HEK293 (cell line): ENCODE data around the gene HSD3B2.
A peak's percentile ranks its signal among the peaks of the same experiment; 100 is the strongest.

Source experiments
- CTCF ChIA-PET: fragments of 350-600 bp; formaldehyde crosslinking; extraction: SDS; loops from one replicate; lab custom pipeline; 2021; ENCODE audit warnings: antibody characterized with exemption; lab: Yijun Ruan, JAX
- POLR2A ChIA-PET: fragments of 300-600 bp; formaldehyde crosslinking; extraction: SDS; loops from one replicate; lab custom pipeline; 2020; ENCODE audit warnings: antibody characterized with exemption, inconsistent platforms; lab: Yijun Ruan, JAX
- H3K27ac ChIP-seq: fragments of 200-500 bp; sonication (Bioruptor generic); 2 replicates; pipeline ENCODE4 v1.5.1; 2014; ENCODE audit warnings: low read depth, low read length, control low read depth, inconsistent platforms; ENCODE audit errors: extremely low read depth
- H3K36me3 ChIP-seq, 2 experiments: fragments of 200-500 bp in 1 of 2; sonication (Bioruptor generic) in 1 of 2; 1 replicate in 1 of 2; 2 replicates in 1 of 2; pipeline ENCODE4 v1.5.1; 2014 to 2017; ENCODE audit warnings: inconsistent platforms in 2 of 2, low read length in 2 of 2; ENCODE audit not compliant: control insufficient read depth in 2 of 2, insufficient read depth in 1 of 2
- H3K4me1 ChIP-seq: fragments of 200-500 bp; sonication (Bioruptor generic); 2 replicates; pipeline ENCODE4 v1.5.1; 2014; ENCODE audit warnings: mild to moderate bottlenecking, low read length, inconsistent platforms; ENCODE audit not compliant: control insufficient read depth, insufficient read depth
- H3K4me3 ChIP-seq: 2 replicates; pipeline ENCODE4 v1.5.1; 2011; ENCODE audit warnings: low read depth, mild to moderate bottlenecking, control low read depth, low read length, moderate library complexity
- H3K9me3 ChIP-seq: fragments of 200-500 bp; sonication (Bioruptor generic); 2 replicates; pipeline ENCODE4 v1.5.1; 2014; ENCODE audit warnings: low read depth, low read length, inconsistent platforms; ENCODE audit not compliant: control insufficient read depth, insufficient read depth
- PRDM1 ChIP-seq: fragments of 450-650 bp; formaldehyde crosslinking; IDR thresholded peaks from 2 replicates; pipeline ENCODE4; 2016; ENCODE audit warnings: missing biosample characterization, missing genetic modification characterization
- ZEB2 ChIP-seq: fragments of 450-650 bp; formaldehyde crosslinking; IDR thresholded peaks from 2 replicates; pipeline ENCODE4 v1.5.1; 2016; ENCODE audit warnings: missing biosample characterization, missing genetic modification characterization
- ZNF10 ChIP-seq: fragments of 450-650 bp; formaldehyde crosslinking; IDR thresholded peaks from 2 replicates; pipeline ENCODE4 v1.5.1; 2017; ENCODE audit warnings: missing biosample characterization, missing genetic modification characterization
- ZNF221 ChIP-seq: fragments of 450-650 bp; formaldehyde crosslinking; IDR thresholded peaks from 2 replicates; pipeline ENCODE4 v1.5.1; 2017; ENCODE audit warnings: missing biosample characterization, missing genetic modification characterization, borderline replicate concordance
- ZNF311 ChIP-seq: fragments of 450-650 bp; formaldehyde crosslinking; IDR thresholded peaks from 2 replicates; pipeline ENCODE4 v1.5.1; 2017; ENCODE audit warnings: missing biosample characterization, missing genetic modification characterization, borderline replicate concordance
- ZNF37A ChIP-seq: fragments of 450-650 bp; IDR thresholded peaks from 2 replicates; pipeline ENCODE4 v1.5.1; 2018; ENCODE audit warnings: missing biosample characterization, missing genetic modification characterization
- ZNF391 ChIP-seq: fragments of 450-650 bp; formaldehyde crosslinking; IDR thresholded peaks from 2 replicates; pipeline ENCODE4 v1.5.1; 2016; ENCODE audit warnings: low read depth, missing biosample characterization, missing genetic modification characterization, borderline replicate concordance
- ZNF426 ChIP-seq: fragments of 450-650 bp; formaldehyde crosslinking; IDR thresholded peaks from 2 replicates; pipeline ENCODE4 v1.5.1; 2017; ENCODE audit warnings: missing biosample characterization, missing genetic modification characterization, mild to moderate bottlenecking, inconsistent platforms, moderate library complexity
- ZNF473 ChIP-seq: fragments of 450-650 bp; formaldehyde crosslinking; IDR thresholded peaks from 2 replicates; pipeline ENCODE4 v1.5.1; 2017; ENCODE audit warnings: missing biosample characterization, missing genetic modification characterization
- ZNF529 ChIP-seq: fragments of 450-650 bp; formaldehyde crosslinking; IDR thresholded peaks from 2 replicates; pipeline ENCODE4 v1.5.1; 2017; ENCODE audit warnings: missing genetic modification characterization, missing biosample characterization; ENCODE audit not compliant: insufficient replicate concordance
- ZNF549 ChIP-seq: fragments of 450-650 bp; IDR thresholded peaks from 2 replicates; pipeline ENCODE4 v1.5.1; 2018; ENCODE audit warnings: missing biosample characterization, missing genetic modification characterization, mild to moderate bottlenecking, inconsistent platforms, moderate library complexity
- ZNF560 ChIP-seq: fragments of 450-650 bp; formaldehyde crosslinking; IDR thresholded peaks from 2 replicates; pipeline ENCODE4 v1.5.1; 2017; ENCODE audit warnings: missing biosample characterization, missing genetic modification characterization, borderline replicate concordance
- ZNF585B ChIP-seq: fragments of 450-650 bp; formaldehyde crosslinking; IDR thresholded peaks from 2 replicates; pipeline ENCODE4 v1.5.1; 2016; ENCODE audit warnings: missing biosample characterization, missing genetic modification characterization
- ZNF621 ChIP-seq: fragments of 450-650 bp; formaldehyde crosslinking; IDR thresholded peaks from 2 replicates; pipeline ENCODE4 v1.5.1; 2017; ENCODE audit warnings: missing biosample characterization, missing genetic modification characterization
- ZNF670 ChIP-seq: fragments of 450-650 bp; formaldehyde crosslinking; IDR thresholded peaks from 2 replicates; pipeline ENCODE4 v1.5.1; 2016; ENCODE audit warnings: missing biosample characterization, missing genetic modification characterization, low read depth
- ZNF677 ChIP-seq: fragments of 450-650 bp; IDR thresholded peaks from 2 replicates; pipeline ENCODE4 v1.5.0; 2018; ENCODE audit warnings: missing biosample characterization, mild to moderate bottlenecking, missing genetic modification characterization, moderate library complexity
- ZNF837 ChIP-seq: fragments of 450-650 bp; formaldehyde crosslinking; IDR thresholded peaks from 2 replicates; pipeline ENCODE4 v1.5.1; 2016; ENCODE audit warnings: missing biosample characterization, missing genetic modification characterization
- ZSCAN23 ChIP-seq: fragments of 450-650 bp; formaldehyde crosslinking; IDR thresholded peaks from 2 replicates; pipeline ENCODE4 v1.5.1; 2016; ENCODE audit warnings: missing biosample characterization, missing genetic modification characterization
- TF ChIP-seq, protein P1 (sequence below): fragments of 450-650 bp; formaldehyde crosslinking; IDR thresholded peaks from 2 replicates; pipeline ENCODE4 v1.5.1; 2016; ENCODE audit warnings: missing biosample characterization, missing genetic modification characterization
- TF ChIP-seq, protein P2 (sequence below): fragments of 450-650 bp; formaldehyde crosslinking; IDR thresholded peaks from 2 replicates; pipeline ENCODE4 v1.5.1; 2016; ENCODE audit warnings: missing biosample characterization, missing genetic modification characterization
- TF ChIP-seq, protein P3 (sequence below): fragments of 450-650 bp; formaldehyde crosslinking; IDR thresholded peaks from 2 replicates; pipeline ENCODE4 v1.5.1; 2017; ENCODE audit warnings: missing biosample characterization, missing genetic modification characterization
- TF ChIP-seq, protein P4 (sequence below): fragments of 450-650 bp; formaldehyde crosslinking; IDR thresholded peaks from 2 replicates; pipeline ENCODE4; 2016; ENCODE audit warnings: missing biosample characterization, missing genetic modification characterization

HSD3B2 gene

DNA sequence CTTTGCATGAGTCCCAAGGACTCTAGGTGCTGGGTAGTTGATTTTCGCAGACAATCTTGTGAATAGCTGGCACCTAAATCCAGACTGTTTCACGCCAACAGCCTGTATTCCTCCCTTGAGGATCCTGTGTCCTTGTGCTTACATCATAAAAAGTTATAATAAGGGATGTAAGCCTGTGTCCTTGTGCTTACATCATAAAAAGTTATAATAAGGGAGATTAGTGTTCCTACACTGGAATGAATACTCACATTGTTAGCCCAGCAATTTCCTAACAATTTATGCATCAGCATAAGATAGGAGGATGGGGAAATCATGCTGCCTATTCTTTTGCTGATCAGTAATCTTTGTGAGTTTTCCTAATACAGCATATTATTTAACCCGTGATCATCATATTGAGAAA lies 4.0 kb upstream of the HSD3B2 start (continued):
- TF ChIP-seq ZNF529 (tag by site-specific recombination), result no peak
- TF ChIP-seq, protein P1, sequence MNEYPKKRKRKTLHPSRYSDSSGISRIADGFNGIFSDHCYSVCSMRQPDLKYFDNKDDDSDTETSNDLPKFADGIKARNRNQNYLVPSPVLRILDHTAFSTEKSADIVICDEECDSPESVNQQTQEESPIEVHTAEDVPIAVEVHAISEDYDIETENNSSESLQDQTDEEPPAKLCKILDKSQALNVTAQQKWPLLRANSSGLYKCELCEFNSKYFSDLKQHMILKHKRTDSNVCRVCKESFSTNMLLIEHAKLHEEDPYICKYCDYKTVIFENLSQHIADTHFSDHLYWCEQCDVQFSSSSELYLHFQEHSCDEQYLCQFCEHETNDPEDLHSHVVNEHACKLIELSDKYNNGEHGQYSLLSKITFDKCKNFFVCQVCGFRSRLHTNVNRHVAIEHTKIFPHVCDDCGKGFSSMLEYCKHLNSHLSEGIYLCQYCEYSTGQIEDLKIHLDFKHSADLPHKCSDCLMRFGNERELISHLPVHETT (tag by site-specific recombination), result no peak

DNA sequence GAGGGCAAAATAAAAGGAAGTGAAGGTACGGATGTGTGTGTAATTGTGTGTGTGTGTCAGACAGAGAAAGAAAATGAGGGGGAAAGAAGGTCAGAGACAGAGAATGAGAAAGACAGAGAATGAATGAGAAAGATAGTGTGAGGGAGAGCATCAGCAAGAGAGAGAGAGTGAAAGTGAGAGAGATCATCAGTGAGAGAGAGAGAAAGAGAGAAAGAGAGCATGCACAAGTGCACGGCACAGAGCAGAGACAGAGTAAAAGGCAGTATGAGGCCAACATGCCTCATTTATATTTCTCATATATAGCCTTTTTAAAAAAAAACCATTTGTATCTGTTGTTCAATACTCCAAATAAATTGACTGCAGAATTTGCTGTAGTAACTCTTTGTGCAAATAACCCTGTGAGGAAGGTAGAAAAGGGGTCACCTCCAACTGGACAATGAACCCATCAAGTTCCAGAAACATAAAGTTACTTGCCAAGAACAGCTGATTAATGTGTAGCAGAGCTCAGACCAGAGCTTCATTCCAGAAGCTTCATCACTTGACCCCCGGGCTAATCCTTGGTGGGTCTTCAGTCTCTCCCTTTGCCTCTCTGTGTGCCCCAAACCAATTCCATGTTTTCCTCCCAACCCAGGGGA lies 1.2 kb downstream of the HSD3B2 start:
- Histone ChIP-seq H3K4me1 (no peaks in the 10 kb centered on the region), H3K36me3 (no peaks in the 10 kb centered on the region), H3K9me3 (no peaks in the 10 kb centered on the region), H3K27ac (no peak overlapping the region), H3K4me3 (no peak overlapping the region)
- ChIA-PET CTCF (interaction anchor here (0.7 kb wide), 1 partner anchor 126 kb away, joined by 4 read pairs; no protein-coding TSS in a partner anchor), POLR2A (no interaction called here)
- TF ChIP-seq ZNF391, result no peak
- TF ChIP-seq PRDM1 (tag by site-specific recombination), result peak; percentile 37; the same call in 1 of the 2 replicates

DNA sequence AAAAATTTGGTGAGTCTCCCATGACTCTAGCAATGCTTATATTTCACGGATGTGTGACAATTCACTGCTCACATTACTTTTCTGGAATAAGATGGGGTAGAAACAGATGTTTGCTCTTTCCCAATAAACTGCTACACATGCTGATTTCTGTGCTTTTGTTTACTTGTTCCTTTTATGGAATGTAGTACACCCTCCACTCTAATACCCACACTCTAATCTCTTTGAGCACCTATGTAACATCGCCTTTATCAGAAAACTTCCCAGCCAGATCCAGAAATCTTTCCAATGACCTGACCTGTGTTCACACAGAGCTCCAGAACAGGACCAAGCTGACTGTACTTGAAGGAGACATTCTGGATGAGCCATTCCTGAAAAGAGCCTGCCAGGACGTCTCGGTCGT lies 4.2 kb downstream of the HSD3B2 start:
- POLR2A ChIA-PET, result no interaction called here
- CTCF ChIA-PET, result no interaction called here
- no peak for TF ChIP-seq ZNF10 (tag by site-specific recombination)
- TF ChIP-seq ZNF670 (tag by site-specific recombination), result no peak
- no peak for TF ChIP-seq ZNF426
- TF ChIP-seq ZEB2, result no peak
- TF ChIP-seq ZNF560 (tag by site-specific recombination), result no peak
- TF ChIP-seq ZNF37A (tag by site-specific recombination), result no peak
- no peak for TF ChIP-seq ZNF837
- no peak for TF ChIP-seq ZNF677
- TF ChIP-seq ZNF221, result no peak

DNA sequence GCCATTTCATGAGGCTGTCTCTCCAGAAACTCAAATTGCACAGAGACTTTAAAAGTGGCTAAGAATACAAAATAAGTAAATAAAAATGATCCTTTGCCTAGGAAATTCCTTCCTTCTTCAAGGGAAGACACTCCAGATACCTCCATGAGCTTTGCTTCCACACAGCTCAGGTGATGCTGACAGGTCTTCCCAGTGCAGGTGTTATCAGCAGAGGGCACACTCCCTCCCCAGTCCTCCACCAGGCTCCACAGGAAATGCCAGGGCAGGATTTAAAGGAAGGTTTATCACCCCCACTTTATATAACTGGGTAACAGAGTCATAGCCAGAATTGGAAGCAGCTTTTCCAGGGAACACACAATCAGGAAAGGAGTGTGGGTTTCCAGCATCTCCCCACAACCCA lies 5.7 kb downstream of the HSD3B2 start:
- TF ChIP-seq ZNF549 (tag by site-specific recombination), result no peak
- TF ChIP-seq, protein P2, sequence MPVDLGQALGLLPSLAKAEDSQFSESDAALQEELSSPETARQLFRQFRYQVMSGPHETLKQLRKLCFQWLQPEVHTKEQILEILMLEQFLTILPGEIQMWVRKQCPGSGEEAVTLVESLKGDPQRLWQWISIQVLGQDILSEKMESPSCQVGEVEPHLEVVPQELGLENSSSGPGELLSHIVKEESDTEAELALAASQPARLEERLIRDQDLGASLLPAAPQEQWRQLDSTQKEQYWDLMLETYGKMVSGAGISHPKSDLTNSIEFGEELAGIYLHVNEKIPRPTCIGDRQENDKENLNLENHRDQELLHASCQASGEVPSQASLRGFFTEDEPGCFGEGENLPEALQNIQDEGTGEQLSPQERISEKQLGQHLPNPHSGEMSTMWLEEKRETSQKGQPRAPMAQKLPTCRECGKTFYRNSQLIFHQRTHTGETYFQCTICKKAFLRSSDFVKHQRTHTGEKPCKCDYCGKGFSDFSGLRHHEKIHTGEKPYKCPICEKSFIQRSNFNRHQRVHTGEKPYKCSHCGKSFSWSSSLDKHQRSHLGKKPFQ (tag by site-specific recombination), result no peak
- no peak for TF ChIP-seq ZNF473 (tag by site-specific recombination)
- no peak for TF ChIP-seq ZNF529 (tag by site-specific recombination)
- TF ChIP-seq, protein P3, sequence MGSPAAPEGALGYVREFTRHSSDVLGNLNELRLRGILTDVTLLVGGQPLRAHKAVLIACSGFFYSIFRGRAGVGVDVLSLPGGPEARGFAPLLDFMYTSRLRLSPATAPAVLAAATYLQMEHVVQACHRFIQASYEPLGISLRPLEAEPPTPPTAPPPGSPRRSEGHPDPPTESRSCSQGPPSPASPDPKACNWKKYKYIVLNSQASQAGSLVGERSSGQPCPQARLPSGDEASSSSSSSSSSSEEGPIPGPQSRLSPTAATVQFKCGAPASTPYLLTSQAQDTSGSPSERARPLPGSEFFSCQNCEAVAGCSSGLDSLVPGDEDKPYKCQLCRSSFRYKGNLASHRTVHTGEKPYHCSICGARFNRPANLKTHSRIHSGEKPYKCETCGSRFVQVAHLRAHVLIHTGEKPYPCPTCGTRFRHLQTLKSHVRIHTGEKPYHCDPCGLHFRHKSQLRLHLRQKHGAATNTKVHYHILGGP (tag by site-specific recombination), result no peak
- TF ChIP-seq, protein P4, sequence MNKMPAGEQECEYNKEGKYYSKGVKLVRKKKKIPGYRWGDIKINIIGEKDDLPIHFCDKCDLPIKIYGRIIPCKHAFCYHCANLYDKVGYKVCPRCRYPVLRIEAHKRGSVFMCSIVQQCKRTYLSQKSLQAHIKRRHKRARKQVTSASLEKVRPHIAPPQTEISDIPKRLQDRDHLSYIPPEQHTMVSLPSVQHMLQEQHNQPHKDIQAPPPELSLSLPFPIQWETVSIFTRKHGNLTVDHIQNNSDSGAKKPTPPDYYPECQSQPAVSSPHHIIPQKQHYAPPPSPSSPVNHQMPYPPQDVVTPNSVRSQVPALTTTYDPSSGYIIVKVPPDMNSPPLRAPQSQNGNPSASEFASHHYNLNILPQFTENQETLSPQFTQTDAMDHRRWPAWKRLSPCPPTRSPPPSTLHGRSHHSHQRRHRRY (tag by site-specific recombination), result no peak
- TF ChIP-seq ZSCAN23 (tag by site-specific recombination), result no peak
- no peak for TF ChIP-seq ZNF585B
- no peak for TF ChIP-seq ZNF311
- TF ChIP-seq ZNF621 (tag by site-specific recombination), result no peak
- H3K36me3 ChIP-seq, result no peaks in the 10 kb centered on the region
- no peak overlapping the region for H3K27ac ChIP-seq
- POLR2A ChIA-PET, result no interaction called here
- CTCF ChIA-PET, result no interaction called here
- H3K4me1 ChIP-seq, result no peaks in the 10 kb centered on the region
- H3K4me3 ChIP-seq, result no peak overlapping the region
- H3K9me3 ChIP-seq, result no peaks in the 10 kb centered on the region

More for the DNA sequence above, 4.2 kb downstream of the HSD3B2 start:
- Histone ChIP-seq H3K9me3 (no peaks in the 10 kb centered on the region), H3K36me3 (no peaks in the 10 kb centered on the region), H3K4me3 (no peak overlapping the region), H3K27ac (no peak overlapping the region), H3K4me1 (no peaks in the 10 kb centered on the region)
